Activated naive CD4-positive, alpha-beta T cell treated with anti-CD3 and anti-CD28 coated beads, Interleukin-2, amount 50 U/mL, for 24 hours (primary cell): ENCODE results near the gene TNFSF10.

Experiments
- H3K27ac Mint-ChIP-seq: one replicate; pipeline ENCODE4 v1.8.0; 2021; ENCODE audit warnings: mild to moderate bottlenecking, mixed read lengths
- H3K27me3 Mint-ChIP-seq: one replicate; pipeline ENCODE4 v1.8.0; 2021; ENCODE audit warnings: mixed read lengths
- H3K36me3 Mint-ChIP-seq: one replicate; pipeline ENCODE4 v1.8.0; 2021; ENCODE audit warnings: mixed read lengths
- H3K4me1 Mint-ChIP-seq: one replicate; pipeline ENCODE4 v1.8.0; 2021; ENCODE audit warnings: mixed read lengths
- H3K4me3 Mint-ChIP-seq: one replicate; pipeline ENCODE4 v1.8.0; 2021; ENCODE audit warnings: mild to moderate bottlenecking, mixed read lengths
- H3K9me3 Mint-ChIP-seq: one replicate; pipeline ENCODE4 v1.8.0; 2021; ENCODE audit warnings: mixed read lengths

The TNFSF10 gene

GRCh38 chr3:172461530-172462138 lies 61.6 kb downstream of the TNFSF10 start:
- H3K27ac Mint-ChIP-seq, result no peak overlapping the region
- H3K27me3 Mint-ChIP-seq, result peaks cover 2% of the 10 kb centered on the region
- H3K36me3 Mint-ChIP-seq, result no peaks in the 10 kb centered on the region

GRCh38 chr3:172456404-172456803 lies 66.8 kb downstream of the TNFSF10 start:
- H3K36me3 Mint-ChIP-seq, result no peaks in the 10 kb centered on the region
- H3K27ac Mint-ChIP-seq, result no peak overlapping the region
- H3K4me3 Mint-ChIP-seq, result no peak overlapping the region
- no peaks in the 10 kb centered on the region for H3K4me1 Mint-ChIP-seq
- H3K27me3 Mint-ChIP-seq, result peaks cover 16% of the 10 kb centered on the region
- H3K9me3 Mint-ChIP-seq, result no peaks in the 10 kb centered on the region

More at GRCh38 chr3:172461530-172462138, 61.6 kb downstream of the TNFSF10 start:
- H3K4me3 Mint-ChIP-seq, result no peak overlapping the region
- no peaks in the 10 kb centered on the region for H3K4me1 Mint-ChIP-seq
- no peaks in the 10 kb centered on the region for H3K9me3 Mint-ChIP-seq
